ENCODE data around the gene ILRUN.
"Not testable (repeated sequence)": the region's sequence is repeated elsewhere in the genome, so short reads cannot be mapped to it uniquely, and the experiment has no call there.

Gene ILRUN

GRCh38 chr6:34696189-34696738 is 303 bp downstream of the ILRUN start:
- DNase-seq: no peak

GRCh38 chr6:34695729-34696188 is 808 bp downstream of the ILRUN start:
- no peak for DNase-seq

- DNase-seq: no peak
These were observed 4.3 kb downstream of the ILRUN start for GRCh38 chr6:34692280-34692679.

GRCh38 chr6:34689742-34690141 is 6.8 kb downstream of the ILRUN start:
- DNase-seq: no peak

GRCh38 chr6:34688956-34689355 is 7.6 kb downstream of the ILRUN start:
- no peak for DNase-seq

- DNase-seq: no peak
These were observed 11.6 kb downstream of the ILRUN start for GRCh38 chr6:34684919-34685318.

- no peak for DNase-seq
These were observed 12.2 kb downstream of the ILRUN start for GRCh38 chr6:34684364-34684763.

- no peak for DNase-seq
These were observed 15.6 kb downstream of the ILRUN start for GRCh38 chr6:34680802-34681515.

GRCh38 chr6:34680313-34680712 is 16.3 kb downstream of the ILRUN start:
- not testable (repeated sequence) for DNase-seq

- DNase-seq: no peak
These were observed 16.9 kb downstream of the ILRUN start for GRCh38 chr6:34679552-34680253.

- DNase-seq: no peak
These were observed 20.4 kb downstream of the ILRUN start for GRCh38 chr6:34676140-34676539.

GRCh38 chr6:34674930-34675329 is 21.6 kb downstream of the ILRUN start:
- DNase-seq: not testable (repeated sequence)

GRCh38 chr6:34674268-34674639 is 22.3 kb downstream of the ILRUN start:
- no peak for DNase-seq

- no peak for DNase-seq
These were observed 23.5 kb downstream of the ILRUN start for GRCh38 chr6:34673064-34673463.

- no peak for DNase-seq
These were observed 23.9 kb downstream of the ILRUN start for GRCh38 chr6:34672657-34673043.

GRCh38 chr6:34671801-34672656 is 24.5 kb downstream of the ILRUN start:
- peak; percentile 58 for DNase-seq

- no peak for DNase-seq
These were observed 25.2 kb downstream of the ILRUN start for GRCh38 chr6:34671367-34671766.

GRCh38 chr6:34668799-34669198 is 27.8 kb downstream of the ILRUN start:
- not testable (repeated sequence) for DNase-seq

GRCh38 chr6:34667481-34668238 is 28.9 kb downstream of the ILRUN start:
- DNase-seq: no peak

GRCh38 chr6:34665019-34665418 is 31.5 kb downstream of the ILRUN start:
- no peak for DNase-seq

GRCh38 chr6:34664256-34664971 is 32.2 kb downstream of the ILRUN start:
- DNase-seq: no peak

GRCh38 chr6:34663831-34664255 is 32.7 kb downstream of the ILRUN start:
- DNase-seq: no peak
